GM19452 (cell line): ENCODE results near the gene TMSB10.
A peak's percentile ranks its signal among the peaks of the same experiment; 100 is the strongest.
"Not testable (repeated sequence)": the region's sequence is repeated elsewhere in the genome, so short reads cannot be mapped to it uniquely, and the experiment has no call there.

ENCODE experiments used
- ATAC-seq: cut with Tn5 transposase; IDR thresholded peaks from one replicate; pipeline ENCODE4 v1.9.1; 2021; ENCODE audit not compliant: unreplicated experiment

Gene TMSB10

DNA sequence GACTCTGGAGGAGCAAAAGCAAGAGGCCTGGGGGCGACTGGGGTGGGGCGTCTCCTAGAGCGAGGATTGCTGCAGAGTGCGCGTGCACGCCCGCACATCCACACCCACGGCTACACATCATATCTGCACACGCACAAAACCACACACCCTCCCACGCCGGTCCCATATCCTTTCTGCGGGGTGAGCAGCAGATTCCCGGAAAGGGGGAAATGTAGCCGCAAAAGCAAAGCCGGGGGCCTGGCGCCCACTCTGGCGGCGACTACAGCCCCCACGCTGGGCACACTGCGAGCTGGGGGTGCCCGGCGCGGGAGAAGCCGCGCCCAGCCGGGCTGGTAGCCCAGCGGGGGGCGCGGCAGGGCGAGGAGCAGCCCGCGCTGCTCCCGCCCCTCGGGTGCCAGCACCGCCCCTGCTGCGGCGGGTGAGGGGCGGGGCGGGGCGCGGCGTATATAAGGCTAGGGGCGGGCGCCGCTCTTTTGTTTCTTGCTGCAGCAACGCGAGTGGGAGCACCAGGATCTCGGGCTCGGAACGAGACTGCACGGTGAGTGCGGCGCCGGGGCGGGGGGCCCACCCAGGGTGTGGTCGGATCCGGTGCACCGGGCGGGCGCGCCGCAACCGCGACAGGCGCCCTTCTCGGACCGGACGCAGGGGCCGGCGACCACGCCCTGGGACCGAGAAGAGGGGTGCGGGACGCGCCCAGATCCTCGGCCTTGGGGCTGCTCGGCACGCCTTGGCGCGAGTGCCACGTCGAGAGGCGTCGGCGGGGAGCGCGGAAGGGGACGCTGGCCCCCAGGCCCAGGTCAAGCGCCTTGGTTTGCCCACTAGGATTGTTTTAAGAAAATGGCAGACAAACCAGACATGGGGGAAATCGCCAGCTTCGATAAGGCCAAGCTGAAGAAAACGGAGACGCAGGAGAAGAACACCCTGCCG, at the start of gene TMSB10:
Gene TMSB10, plus strand, starts transcription at position 476 of the 927 bp plus-strand sequence.
- peak; percentile 71 for ATAC-seq

DNA sequence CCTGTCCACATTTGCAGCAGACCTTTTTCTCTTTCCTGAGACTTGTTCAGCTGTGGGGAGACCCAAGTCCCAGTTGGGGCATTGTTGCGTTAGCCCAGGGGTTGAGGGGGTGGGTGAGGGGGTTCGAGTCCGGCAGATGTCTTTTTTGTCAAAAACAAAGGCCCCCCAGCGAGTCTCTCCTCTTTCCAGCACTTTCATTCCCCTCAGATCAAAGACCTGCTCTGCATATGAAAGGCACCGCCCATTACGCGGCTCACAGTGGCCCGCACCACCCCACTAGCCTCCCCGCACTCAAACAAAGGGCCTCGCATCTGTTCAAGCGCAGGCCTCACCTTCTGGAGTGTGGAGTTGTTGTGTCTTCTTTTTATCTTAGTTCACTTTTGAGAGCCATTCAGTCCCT, 49.7 kb upstream of the TMSB10 start:
- no peak for ATAC-seq

DNA sequence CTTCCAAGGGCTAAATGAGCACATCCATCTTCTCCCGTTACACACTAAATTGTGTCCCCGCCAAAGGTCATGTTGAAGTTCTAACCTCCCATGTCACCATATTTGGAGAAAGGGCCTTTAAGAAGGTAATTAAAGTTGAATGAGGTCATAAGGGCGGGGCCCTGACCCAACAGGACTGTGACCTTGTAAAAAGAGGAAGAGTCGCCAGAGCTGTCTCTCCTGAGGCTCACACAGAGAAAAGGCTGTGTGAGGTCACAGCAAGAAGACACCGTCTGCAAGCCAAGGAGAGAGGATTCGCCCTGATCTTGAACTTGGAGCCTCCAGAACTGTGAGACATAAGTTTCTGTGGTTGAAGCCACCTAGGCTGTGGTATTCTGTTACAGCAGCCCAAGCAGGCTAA, 48.7 kb upstream of the TMSB10 start:
- ATAC-seq = no peak

DNA sequence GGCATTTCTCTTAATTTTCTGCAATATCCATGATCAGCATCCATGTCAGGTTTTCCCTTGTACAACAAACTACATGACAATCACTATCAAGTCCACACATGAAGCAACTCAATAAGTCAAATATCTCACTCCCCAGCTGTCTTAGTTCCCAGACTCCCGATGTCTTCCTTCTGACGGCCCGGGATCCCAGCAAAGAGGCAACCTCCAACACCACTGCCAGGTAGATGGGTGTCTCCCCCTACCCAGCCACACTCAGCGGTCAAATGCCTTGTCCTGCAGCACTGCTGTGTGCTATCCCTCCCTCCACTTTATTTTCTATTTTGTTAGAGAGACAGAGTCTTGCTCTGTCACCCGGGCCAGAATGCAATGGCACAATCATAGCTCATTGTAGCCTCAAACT, 47.9 kb upstream of the TMSB10 start:
- ATAC-seq = no peak

DNA sequence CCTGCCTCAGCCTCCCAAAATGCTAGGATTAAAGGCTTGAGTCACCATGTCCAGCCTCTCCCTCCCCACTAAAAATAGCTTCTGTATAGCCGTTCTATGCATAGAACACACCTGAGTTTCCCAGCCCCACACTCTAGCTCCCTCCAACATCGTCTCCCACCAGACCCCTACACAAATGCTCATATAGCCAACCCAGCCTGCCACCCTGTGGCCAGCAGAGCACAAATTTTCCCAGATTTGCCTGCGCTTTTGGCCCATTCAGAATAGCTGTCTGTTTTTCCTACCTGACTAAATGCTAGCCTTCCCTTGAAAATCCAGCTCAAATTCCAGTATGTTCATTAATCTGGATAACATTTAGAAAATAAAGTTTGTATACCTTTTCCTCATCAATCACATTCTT, 47.3 kb upstream of the TMSB10 start:
- no peak for ATAC-seq

DNA sequence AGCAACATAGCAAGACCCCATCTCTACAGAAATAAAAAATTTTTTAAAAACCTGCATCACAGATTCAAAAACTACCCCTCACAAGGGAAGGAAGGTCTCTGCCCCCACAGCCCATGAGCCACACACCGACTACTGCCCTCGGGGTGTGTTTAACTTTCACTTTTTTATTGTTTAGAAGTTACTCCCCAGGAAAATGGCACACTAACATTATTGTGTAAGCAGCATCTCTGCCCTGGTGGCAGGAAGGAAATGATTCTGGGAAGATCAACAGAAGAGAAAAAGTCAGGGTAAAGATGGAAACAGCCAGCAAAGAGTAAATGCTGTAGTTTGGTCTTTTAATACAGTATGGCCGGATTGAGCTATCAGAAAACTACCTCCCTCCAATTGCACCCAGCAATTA, 46.5 kb upstream of the TMSB10 start:
- ATAC-seq = no peak

DNA sequence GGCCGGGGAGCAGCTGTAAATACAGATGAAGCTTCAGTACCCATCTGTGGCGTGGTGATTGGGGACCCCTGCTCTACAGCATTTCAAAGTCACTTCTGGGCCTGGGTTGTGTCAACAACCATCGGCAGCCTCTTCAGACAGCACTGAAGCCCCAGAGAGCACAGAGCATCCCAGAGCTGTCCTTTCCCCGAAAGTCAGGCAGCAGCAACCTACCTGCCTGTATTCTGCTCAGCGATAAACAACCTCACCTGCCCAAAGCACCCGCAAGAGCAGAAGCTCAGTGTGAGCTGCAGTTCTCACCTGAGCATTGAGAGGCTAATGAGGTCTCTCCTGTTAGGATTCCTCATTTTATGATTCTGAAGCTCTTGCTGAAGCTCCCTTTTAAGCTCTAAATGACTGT, 43.9 kb upstream of the TMSB10 start:
- ATAC-seq = no peak

DNA sequence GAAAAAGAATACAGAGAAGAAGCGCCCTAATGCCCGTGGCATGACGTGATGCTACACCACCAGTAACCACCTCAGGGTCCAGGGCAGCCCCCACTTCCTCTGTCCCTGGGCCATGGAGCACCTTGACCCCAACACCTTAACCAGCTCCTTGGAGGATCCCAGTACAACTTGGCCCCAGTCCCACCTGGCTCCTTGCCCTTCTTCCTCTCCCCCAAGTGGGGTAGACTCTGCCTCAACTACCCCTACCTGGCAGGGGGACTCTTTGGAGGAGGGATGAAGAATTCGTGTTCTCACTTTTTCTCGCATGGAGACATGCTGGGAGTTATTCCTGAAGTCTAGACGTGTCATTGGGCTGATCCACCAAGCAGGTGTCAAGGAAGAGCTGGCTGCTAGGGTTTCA, 43.5 kb upstream of the TMSB10 start:
- no peak for ATAC-seq

DNA sequence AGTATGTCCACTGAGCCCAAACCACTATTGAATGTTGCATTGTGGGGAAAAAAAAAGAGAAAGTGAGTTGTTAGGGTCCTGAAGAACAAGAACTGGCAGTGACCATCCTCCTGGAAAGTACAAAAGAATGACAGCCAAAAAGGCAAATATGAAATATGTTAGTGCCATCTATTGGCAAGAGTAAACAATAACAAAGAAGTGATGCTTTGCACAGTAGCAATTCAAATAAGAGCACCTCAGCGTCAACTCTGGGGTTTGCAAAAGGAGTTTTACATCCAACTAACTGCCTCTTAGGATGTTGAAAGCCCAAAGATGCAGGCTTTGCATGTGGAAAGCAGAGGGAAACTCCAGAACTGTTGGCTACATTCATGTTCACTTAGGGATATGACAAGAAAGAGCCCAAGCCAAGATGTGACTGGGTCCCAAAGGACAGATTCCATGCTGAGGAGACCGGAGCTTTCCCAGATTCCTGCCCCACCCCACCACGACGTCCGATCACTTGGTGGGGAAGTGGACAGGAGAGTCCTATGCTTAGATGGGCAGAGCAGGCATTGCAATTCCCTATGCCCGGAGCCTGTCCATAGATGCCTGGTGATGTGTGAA, 40.2 kb upstream of the TMSB10 start:
- no peak for ATAC-seq

DNA sequence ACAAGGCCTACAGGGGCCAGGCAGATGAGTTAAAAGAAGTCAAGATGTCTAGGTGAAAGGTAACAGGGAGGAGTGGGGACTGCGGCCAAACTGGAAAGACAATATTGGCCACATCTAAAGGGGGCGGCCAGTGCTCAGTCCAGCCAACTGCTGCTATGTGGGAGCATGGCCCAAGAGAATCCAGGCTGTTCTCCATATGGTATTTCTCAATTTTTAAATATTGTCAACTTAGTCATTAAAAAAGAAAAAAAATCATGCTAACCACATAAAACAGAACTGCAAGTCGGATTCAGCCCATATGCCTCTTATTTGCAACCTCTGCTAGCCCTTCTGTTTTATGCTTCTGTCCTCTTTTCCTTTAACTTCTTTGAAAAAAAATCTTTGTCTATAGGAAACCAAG, 39.3 kb upstream of the TMSB10 start:
- ATAC-seq = no peak

DNA sequence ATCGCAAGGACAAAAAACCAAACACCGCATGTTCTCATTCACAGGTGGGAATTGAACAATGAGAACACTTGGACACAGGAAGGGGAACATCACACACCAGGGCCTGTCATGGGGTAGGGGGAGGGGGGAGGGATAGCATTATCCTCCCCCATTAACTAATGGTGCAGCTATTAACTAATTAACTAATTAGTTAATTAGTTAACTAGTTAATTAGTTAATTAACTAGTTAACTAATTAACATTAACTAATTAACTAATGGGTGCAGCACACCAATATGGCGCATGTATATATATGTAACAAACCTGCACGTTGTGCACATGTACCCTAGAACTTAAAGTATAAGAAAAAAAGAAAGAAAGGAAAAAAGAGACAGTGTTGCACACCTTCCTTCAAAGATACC, 37.1 kb upstream of the TMSB10 start:
- not testable (repeated sequence) for ATAC-seq

DNA sequence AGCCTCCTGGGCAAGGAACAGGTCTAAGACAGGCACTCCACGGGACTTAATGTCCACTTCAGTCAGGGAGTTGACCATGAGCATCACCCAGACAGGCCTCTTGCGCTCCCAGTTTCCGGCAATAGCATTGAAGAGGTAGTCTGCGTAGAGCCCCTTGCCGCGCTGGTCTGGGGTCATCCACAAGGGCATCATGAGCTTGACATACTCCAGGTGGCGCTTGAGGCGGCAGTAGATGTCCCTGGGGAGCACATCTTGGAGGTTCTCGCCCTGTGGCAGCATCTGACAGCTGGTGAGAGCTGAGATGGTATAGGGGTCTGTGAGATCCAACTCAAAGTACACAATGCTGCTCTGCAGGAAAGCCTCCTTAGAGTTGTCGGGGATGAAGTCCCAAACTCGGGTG, 35.1 kb upstream of the TMSB10 start:
- ATAC-seq = no peak

DNA sequence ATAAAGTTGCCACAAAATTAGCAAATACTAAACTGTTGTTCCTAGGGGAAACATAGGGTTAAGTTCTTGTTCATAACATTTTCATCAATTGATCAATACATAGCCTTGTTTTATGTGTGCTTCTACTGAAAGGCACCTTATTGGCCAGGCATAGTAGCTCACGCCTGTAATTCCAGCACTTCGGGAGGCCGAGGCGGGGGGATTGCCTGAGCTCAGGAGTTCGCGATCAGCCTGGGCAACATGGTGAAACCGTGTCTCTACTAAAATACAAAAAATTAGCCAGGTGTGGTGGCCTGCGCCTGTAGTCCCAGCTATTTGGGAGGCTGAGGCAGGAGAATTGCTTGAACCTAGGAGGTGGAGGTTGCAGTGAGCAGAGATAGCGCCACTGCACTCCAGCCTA, 32.8 kb upstream of the TMSB10 start:
- not testable (repeated sequence) for ATAC-seq

DNA sequence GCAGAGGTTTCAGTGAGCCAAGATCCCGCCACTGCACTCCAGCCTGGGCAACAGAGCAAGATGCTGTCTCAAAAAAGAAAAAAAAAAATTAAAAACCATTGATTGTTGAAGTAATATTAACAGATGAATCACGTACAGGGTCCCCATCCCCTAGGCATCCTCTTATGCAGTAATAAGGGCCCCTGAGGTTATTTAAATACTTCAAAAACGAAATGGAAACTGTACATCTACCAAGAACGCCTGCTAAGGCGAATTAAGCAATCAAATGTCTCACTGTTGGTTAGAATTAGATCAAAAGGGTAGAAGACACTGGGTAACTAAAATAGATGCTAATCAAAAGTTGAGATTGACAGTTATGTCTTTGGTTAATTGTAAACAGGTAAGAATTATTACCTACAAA, 32.1 kb upstream of the TMSB10 start:
- ATAC-seq = no peak

DNA sequence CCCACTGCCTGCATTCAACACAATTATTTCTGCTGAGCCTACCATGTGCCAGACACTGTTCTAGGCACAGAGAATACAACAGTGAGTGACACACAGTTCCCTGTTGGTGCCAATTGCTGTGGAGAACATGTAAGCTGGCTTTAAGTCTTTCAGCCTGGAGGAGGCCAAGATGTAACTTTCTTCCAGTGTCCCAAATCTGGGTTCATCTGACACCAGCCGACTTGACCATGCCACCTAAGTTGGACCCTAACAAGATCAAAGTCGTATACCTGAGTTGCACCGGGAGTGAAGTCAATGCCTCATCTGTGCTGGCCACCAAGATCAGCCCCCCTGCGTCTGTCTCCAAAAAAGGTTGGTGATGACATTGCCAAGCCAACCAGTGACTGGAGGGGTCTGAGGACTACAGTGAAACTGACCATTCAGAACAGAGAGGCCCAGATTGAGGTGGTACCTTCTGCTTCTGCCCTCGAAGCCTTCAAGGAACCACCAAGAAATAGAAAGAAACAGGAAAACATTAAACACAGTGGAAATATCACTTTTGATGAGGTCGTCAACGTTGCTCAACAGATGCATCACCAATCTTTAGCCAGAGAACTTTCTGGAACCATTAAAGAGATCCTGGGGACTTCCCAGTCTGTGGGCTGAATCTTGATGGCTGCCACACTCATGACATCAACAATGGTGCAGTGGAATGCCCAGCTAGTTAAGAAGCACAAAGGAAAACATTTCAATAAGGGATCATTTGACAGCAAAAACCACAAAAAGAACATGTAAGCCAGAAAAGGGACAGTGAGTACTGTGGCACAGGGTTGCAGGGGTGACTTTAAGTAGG, 30.9 kb upstream of the TMSB10 start:
- no peak for ATAC-seq

DNA sequence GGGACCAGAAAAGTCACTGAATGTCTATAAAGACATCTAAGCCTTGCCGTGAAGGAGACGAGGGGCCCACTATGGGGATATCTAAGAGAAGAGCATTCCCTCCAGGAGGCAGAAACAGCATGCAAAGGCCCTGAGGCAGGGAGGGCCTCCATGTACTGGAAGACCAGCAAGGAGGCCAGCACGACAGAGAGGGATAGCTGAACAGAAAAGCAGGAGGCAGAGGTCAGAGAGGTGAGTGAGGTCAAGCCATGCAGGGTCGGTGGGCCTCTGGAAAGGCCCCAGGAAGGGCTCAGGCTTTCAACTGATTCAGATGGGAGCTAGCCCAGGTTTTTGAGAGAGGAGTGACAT, 30.3 kb upstream of the TMSB10 start:
- no peak for ATAC-seq

DNA sequence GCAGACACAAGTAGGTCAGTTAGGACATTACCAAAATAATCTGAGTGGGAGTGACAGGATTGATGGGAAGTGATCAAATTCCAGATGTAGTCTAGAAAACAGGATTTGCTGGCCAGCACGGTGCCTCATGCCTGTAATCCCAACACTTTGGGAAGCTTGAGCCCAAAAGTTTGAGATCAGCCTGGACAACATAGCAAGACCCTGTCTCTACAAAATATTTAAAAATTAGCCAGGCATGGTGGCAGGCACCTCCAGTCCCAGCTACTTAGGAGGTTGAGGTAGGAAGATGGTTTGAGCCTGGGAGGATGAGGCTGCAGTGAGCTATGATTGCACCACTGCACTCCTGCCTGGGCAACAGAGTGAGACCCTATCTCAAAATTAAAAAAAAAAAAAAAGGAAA, 29.8 kb upstream of the TMSB10 start:
- ATAC-seq = not testable (repeated sequence)

DNA sequence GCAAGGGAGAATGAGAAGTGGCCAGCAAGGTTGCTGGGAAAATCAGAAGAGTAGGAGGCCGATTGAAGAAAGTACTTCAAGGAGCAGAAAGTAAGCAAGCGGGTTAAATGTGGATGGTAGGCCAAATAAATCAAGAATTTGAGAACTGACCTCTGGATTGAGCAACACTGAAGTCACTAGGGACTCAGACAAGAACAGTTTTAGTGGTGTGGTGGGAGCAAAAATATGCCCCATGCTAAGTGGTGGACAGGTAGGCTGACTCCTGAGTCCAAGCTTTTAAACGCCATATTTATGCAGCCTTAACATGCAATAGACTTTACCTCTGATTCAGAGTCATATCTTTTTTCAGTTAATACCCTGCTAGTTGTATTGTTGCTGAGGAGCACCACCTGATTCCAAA, 29.1 kb upstream of the TMSB10 start:
- no peak for ATAC-seq

DNA sequence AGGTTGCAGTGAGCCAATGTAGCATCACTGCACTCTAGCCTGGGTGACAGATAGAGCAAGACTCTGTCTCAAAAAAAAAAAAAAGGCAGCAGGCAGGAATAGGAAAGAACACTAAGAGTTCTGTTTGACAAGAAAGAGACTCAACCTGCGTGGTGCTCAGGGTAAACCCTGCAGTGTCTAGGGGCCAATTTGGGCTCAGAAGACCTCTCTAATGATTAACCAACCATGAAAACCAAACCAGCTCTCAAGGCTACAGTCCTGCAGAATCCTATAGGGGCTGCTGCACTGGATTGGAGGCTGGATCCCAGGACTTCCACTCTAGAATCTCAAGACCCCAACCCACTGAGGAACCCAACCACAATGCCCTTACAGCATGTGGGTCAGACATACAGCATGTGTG, 27.0 kb upstream of the TMSB10 start:
- ATAC-seq = no peak

DNA sequence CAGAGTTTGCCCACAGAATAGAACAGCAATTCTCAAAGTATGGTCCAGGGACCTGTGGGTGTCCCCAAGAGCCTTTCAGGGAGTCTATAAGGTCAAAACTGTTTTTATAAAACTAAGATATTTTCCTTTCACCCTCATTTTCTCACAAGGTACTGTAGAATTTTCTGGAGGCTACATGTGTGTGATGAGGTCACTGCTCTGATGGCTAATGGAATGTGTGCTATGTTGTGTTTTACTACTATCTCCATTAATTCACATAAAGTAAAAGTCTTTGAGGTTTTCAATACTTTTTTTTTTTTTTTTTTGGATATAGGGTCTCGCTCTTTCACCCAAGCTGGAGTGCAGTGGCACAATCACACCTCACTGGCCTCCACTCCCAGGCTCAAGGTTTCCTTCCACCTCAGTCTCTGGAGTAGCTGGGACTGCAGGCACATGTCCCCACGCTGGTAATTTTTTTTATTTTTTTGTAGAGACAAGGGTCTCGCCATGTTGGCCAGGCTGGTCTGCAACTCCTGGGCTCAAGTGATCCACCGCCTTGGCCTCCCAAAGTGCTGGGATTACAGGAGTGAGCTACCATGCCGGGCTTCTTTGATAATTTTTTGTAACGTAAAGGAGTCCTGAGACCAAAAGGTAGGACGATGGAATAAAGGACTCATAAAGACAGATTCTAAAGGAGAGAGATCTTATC, 26.4 kb upstream of the TMSB10 start:
- ATAC-seq = no peak
